Measurements from ENCODE around the gene CHD1L.
A peak's percentile ranks its signal among the peaks of the same experiment; 100 is the strongest.
"Not testable (repeated sequence)": the region's sequence is repeated elsewhere in the genome, so short reads cannot be mapped to it uniquely, and the experiment has no call there.

Gene CHD1L

DNA sequence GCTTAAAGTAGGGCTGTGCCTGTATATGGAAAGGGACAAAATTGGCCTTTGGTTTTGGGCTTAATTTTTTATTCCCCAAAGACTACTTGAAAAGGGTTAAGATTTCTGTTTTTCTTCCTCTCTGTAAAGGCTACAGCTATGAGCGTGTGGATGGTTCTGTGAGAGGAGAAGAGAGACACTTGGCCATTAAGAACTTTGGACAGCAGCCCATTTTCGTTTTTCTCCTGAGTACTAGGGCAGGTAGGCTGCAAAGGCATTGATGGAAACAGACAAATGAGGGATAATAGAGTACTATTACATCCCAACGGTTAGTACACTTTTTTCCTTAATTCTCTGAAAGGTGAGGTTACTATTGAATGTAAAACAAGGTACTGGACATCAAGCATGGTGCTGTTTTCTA lies 29.6 kb downstream of the CHD1L start:
- DNase-seq: no peak

DNA sequence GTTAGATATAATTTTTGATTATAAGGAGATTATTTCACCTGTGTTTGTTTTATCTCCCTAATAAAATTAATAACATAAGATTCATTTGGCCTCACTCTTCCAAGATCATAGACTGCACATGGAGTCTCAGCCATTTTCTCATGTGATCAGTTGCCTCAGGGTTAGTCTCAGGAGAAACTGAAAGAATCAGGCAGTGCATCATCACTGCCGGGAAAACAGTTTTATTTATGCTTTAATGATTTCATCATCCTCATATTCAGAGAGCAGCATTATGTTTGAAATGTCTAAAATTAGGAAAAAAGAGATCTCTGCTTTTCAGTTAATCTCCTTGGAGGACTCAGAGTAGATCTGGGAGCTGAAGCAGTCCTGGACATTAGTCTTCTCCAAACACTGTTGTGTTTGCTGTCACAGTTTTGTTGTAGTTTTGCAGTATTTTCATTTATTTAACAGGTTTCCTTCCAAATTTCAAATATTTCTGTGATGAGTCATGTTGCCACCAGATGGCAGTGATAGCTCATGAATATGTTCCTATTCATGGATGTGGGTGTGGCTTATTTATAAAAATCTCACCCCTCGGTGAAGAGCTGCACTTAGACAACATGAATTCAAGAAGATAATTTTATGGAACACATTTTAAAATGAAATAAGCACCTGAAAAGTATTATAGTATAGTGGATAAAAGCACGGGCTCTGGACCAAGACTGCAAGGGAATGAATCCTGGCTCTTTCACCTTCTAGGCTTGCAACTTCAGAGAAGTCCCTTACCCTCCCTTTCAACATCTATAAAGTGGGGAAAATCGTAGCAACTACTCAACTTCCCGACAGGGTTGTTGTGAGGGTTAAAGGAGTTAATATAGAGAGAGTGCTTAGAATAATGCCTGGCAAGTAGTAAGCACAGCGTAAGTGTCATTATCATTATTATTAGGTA lies 31.2 kb downstream of the CHD1L start:
- peak; percentile 5 for DNase-seq

DNA sequence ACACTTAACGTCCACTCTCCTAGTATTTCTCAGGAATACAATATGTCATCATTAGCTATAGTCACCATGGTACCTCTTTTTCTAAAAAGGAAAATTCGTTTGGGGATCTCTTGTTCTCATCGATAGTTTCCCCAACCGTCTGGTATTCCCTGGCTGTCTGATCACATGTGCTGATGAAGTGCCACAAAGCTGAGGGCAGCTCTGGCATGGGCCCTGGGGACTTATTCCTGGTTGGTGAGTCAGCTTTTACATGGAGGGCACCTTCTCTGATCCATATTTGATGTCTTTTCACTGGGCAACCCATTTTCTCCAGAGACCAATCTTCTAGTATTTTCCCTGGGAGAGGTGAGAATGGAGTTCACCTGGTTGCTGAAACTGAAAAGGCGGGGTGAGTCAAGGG lies 39.5 kb downstream of the CHD1L start:
- DNase-seq: no peak

DNA sequence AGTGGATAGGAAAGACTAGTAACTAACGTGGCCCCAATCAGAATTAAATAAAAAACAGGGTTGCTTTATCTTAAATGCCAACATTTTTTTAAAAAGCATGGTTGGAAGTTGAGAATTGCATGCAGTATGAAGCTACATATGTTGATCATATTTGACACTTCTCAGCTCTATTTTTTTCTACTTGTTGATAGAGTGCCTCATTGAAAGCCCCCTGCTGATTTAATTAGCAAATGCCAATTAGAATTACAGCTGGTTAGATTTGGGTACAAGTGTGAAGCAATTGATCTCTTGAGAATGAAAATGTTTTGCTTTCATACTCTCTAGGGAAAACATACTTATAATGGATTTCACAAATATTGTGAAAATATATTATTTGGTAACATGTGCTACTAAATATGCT lies 40.5 kb downstream of the CHD1L start:
- no peak for DNase-seq

DNA sequence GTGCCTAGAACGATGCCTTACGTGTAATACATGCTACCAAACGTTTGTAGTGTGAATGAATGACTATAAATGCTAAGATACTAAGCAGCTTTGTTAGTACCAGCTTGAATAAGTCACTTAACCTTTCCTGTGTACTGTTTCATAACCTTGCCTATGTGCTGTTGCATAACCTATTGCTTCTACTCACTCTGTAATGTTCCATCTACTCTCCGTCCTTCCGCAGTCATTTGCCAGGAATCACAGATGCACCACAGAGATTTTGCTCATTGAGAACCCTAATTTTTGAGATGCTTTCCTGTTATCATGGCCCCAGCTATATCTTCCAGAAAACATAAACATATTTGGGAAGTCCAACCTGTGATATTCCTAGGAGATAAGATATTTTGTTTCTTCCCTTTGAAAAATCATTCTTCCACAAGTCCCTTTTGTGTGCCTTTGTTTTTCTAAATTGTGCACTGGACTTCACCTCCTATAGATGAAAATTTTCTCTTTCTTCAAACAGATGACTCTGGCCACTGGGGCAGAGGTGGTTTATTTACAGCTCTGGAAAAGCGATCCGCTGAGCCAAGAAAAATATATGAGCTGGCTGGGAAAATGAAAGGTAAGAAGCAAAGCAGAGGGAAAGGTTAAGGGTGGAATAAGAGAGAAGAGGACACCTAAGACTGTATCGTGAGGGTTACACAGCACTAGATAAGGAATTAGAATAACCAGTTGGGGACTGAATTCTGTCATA lies 44.8 kb downstream of the CHD1L start:
- no peak for DNase-seq

DNA sequence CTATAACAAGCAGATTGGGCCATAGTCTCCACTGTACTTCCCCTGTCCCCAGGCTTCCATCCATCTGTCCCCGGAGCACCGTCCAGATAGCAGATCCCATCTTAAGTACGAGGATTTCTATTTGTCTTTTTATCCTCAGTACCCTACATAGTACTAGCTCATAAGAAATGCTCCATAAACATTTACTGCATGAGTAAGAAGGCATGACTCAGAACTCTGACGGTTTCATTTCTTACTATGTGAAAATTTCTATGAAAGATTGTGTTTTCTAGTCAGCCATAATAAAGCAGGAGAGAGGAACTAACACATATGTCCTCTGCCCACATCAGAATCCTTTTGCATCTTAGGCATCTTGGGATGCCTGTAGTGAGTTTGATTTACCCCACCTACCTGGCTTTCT lies 49.5 kb downstream of the CHD1L start:
- no peak for DNase-seq

DNA sequence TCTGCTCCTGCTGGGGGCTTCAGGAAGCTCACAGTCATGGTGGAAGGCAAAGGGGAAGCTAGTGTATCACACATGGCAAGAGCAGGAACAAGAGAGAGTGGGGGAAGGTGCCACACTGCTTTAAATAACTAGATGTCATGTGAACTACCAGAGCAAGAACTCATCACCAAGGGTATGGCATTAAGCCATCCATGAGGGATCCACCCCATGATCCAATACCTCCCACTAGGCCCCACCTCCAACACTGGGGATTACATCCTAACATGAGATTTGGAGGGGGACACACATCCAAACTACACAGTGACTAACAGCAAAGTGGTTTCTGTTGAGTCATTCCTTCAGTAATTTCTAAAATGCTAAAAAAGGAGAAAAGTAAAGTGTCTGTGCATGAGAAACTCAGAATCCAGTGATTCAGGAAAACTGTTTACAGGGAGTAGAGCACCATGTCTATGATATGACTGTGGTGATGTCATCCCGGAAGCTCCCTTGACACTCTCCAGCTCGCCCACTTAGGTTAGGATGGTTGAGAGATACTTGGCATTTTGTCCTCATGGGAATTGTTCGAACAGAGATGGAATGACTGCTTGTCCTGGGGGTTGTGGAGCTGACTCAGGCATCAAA lies 50.3 kb downstream of the CHD1L start:
- DNase-seq: no peak

DNA sequence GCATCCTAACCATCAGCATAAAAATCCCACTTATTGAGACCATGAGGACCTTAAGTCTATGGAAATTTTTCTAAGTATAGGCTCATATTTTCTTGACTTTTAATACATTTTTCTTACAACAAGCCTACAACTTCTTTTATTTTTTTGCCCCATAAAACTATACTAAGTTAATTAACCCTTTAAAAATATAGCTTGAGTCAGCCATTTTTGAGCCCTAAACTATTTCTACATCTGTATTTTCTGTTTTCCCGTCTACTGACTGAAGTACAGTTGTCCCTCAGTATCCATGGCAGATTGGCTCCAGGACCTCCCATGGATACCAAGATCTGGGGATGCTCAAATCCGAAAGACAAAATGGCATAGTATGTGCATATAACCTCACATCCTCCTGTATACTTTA lies 55.0 kb downstream of the CHD1L start:
- no peak for DNase-seq

DNA sequence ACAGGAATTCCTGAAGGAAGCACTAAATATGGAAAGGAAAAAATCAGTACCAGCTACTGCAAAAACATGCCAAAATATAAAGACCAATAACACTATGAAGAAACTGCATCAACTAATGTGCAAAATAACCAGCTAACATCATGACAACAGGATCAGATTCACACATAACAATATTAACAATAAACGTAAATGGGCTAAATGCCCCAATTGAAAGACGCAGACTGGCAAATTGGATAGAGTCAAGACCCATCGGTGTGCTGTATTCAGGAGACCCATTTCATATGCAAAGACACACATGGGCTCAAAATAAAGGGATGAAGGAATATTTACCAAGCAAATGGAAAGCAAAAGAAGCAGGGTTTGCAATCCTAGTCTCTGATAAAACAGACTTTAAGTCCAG lies 63.3 kb downstream of the CHD1L start:
- not testable (repeated sequence) for DNase-seq

DNA sequence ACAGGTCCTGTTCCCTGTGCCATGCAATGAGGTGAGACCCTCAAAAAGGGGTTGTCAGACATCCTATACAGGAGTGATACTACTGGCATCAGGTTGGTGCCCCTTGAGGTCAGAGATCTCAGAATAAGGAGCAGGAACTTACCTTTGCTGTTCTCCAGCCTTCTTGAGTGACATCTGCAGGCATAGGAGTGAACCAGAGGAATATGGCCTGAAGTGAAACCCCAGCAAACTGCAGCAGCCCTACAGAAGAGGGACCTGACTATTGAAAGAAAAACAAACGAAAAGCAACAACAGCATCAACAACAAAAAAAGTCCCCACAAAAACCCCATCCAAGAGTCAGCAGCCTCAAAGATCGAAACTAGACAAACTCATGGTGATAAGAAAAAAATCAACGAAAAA lies 74.5 kb downstream of the CHD1L start:
- DNase-seq: no peak

DNA sequence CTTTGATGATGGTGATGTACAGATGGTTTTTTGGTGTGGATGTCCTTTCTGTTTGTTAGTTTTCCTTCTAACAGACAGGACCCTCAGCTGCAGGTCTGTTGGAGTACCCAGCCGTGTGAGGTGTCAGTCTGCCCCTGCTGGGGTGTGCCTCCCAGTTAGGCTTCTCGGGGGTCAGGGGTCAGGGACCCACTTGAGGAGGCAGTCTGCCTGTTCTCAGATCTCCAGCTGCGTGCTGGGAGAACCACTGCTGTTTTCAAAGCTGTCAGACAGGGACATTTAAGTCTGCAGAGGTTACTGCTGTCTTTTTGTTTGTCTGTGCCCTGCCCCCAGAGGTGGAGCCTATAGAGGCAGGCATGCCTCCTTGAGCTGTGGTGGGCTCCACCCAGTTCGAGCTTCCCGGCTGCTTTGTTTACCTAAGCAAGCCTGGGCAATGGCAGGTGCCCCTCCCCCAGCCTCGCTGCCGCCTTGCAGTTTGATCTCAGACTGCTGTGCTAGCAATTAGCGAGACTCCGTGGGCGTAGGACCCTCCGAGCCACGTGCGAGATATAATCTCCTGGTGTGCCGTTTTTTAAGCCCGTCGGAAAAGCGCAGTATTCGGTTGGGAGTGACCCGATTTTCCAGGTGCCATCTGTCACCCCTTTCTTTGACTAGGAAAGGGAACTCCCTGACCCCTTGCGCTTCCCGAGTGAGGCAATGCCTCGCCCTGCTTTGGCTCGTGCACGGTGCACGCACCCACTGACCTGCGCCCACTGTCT lies 84.6 kb downstream of the CHD1L start:
- not testable (repeated sequence) for DNase-seq

DNA sequence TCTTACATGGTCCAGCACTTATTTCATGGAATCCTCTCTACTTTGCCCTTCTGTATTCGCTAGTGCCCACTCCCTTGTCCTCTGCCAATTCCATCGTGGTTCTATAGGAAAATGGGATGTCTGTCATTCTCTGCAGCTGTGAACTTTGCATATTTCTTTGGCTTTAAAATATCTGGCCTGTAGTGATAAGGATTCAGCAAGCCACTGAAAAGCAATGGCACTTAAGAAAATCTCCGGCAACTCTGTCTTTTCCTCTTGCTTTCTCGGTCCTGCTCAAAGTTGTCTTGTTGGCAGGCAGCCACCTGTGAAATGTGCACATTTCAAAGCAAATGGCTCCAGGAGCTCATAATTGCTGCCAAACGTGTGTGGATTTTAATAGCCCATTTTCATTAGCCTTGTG lies 91.8 kb downstream of the CHD1L start:
- DNase-seq: no peak

DNA sequence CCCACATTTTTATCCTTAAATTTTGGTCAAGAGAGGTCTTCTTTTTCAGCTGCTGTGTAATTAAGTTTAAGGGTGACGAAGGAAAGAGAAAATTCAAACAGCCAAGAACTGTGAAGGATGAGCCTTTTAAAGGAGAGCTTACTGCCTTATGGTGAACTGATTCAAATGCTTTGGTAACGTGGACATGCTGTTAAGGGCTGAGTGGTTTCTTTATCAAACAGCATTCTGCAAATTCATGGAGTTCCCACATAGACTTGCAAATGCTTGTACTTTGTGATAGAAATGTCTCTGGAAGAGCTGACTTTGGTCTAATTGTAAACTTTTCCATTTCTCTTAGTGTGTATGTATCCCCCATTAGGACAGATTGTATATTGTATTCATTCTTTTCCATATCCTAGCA lies 93.8 kb downstream of the CHD1L start:
- DNase-seq: no peak

DNA sequence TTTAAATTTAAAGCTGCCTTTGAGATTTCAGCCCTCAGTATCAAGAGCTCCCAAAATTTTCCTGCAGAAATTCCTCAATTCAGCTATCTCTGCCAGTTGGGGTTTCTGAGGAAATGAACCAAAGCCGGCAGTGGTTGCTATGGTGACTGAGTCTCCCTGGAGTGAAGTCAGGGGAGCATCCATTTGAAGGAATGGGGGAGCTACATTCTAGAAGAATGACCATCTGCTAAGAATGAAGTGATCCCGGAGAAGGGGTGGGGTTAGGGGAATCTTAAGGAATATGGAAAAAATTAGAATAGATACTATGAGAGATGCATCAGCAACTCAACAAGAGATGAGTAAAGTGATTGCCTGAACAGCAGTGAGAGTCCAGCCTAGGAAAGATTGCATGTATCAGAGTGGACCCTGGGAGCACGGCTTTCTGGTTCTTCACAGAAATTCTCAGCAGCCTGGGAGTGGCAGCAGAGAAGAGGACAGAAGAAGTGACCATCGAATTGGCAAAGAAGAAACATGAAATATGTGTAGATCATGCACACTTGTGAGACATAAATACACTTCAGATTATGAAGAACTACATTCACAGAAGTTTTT lies 94.7 kb downstream of the CHD1L start:
- no peak for DNase-seq

DNA sequence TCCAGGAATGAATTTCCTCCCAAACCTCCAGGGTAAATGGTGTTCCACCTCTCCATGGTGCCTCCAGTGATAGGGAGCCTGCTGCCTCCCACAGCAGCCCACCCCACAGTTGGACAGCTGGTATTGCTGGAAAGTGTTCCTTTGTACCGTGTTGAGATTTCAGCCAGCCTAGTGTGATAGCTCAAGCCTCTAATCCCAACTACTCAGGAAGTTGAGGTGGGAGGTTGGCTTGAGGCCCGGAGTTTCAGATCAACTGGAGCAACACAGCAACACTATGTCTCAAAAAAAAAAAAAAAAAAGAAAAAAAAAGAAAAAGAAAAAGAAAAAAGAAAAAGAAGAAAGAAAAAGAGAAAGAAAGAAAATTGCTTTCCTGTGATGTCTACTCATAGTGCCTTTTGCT lies 96.1 kb downstream of the CHD1L start:
- DNase-seq: no peak

DNA sequence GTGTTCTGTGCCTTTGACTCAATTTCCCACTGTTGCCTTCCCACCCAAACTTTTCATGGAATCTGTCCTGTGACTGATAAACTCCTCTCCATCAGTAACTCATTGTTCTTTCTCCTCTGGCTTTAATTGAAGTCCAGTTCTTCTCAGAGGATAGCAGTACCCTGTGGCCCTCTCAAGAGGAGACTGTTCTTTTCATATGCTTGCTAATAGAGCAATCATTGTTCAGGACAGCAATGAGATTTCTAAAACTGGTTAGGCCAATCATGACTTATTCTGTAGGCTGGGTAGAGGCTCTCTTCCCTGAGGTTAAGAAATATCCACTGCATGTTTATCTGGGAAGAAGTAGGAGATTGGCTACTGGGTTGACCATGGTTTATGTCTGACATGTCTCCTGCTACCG lies 98.8 kb downstream of the CHD1L start:
- DNase-seq: no peak

Measured in stimulated activated CD4-positive, alpha-beta T cell treated with anti-CD3 and anti-CD28 coated beads, Interleukin-15, amount 100 ng/mL, for 24 hours (primary cell).